ENCODE measurements around the gene AKAP1.

AKAP1 gene

DNA sequence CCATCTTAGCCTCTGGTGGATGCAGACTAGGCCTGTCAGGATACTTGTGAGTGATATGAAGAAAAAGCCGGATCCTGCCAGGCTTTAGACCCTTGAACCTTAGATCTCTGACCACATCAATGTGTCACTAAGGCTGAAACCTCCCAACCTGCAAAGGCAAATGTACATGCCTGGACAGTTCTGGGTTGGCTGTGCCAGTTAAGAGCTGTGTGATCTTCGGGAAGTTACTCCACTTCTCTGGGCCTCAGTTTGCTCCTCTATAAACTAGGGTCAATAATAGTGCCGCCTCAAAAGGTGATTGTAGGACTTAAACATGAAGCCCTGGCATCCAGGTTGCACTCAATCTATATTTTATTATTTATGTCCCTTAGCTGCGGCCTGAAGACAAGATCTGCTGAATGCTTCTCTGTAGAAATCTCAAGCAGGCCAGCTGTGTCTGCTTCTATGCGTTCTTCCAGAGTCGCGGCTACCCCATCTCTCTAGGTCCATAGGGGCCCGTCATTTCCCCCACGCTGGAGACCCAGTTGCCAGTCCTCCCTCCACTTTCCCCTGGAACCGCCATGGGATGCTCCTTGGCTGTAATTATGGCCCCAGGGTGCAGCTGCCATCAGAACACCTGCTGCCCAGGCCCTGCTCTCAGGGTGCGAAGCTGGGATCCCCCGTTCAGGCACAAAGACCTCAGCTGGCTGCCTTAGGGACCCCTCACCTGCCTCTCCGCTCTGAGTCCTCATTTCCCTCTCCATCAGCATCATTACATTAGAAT, 50.2 kb downstream of the AKAP1 start:
- DNase-seq: no peak

DNA sequence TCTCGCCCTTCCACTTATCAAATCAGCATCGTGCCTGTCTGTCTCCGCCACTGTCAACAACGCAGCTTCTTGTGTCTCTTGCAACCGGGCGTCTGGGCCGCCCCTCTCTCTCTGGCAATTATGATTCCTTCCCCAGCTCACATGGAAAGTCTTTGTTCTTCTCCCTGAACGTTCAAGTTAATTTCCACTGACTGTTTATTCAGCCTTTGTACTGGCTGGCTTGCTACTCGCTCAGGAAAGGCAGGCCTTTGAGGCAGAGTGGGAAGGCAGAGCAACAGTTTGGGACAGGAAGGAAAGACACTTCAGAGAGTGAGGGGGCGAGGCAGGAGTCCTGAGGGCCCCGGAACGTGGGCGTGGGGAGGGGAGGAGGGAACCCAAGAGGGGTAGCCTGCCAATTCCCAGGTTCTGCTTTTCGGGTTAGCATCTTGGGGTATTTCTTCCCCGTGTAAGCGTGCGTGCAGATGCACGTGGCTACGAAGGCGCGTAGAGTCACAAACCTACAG, 50.8 kb downstream of the AKAP1 start:
- no peak for DNase-seq

DNA sequence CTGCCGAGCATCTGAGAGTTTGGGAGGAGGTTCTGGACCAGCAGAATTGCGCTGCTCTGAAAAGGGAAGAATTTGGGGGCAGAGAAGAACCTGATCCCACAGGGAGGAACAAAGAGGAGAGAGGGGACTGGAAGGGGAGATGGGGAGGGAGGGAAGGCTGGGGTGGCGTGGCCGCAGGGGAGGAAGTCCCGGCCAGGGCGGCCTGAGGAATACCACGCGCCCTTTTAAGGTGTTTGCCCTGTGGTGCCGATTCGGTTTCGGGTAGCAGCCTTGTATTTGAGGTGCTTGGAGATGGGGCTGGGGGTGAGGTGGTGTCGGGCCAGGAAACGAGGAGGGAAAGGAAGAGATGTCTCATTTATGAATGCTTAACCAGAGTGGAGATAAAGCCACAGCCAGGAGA, 51.3 kb downstream of the AKAP1 start:
- DNase-seq: no peak

DNA sequence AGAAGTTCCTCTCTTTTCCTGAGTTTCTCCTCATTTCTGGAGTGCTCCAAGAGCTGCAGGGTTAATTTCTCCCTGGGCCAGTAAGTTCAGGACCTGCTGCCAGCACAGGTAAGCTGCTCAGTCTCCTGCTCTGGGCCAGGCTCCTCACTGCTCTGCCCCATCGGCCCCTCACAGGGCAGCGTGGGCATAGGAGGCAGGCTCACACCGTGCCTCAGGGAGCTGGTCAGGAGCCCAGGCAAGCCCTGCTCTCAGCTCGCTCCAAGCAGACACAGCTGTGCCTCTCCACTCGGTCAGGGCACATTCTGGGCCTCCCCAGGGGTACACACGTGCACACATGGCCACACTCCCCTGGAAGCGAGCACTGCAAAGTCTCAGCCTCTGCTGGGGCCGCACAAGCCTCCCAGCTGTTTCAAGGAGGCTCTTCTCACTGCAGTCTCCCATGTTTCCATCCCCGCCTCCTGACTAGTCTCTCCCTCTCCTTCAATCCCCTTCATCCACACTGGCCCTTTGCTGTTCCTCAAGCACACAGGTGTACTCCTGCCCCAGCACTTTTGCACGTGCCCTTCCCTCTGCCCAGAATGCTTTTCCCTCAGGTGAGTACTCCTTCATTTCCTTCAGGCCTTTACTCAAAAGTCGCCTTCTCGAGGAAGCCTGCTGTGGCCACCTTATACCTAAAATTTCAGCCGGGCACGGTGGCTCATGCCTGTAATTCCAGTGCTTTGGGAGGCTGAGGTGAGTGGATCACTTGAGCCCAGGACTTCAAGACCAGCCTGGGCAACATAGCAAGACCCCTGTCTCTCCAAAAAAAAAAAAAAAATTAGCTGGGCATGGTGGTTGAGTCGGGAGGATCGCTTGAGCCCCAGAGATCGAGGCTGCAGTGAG, 53.2 kb downstream of the AKAP1 start:
- no peak for DNase-seq

DNA sequence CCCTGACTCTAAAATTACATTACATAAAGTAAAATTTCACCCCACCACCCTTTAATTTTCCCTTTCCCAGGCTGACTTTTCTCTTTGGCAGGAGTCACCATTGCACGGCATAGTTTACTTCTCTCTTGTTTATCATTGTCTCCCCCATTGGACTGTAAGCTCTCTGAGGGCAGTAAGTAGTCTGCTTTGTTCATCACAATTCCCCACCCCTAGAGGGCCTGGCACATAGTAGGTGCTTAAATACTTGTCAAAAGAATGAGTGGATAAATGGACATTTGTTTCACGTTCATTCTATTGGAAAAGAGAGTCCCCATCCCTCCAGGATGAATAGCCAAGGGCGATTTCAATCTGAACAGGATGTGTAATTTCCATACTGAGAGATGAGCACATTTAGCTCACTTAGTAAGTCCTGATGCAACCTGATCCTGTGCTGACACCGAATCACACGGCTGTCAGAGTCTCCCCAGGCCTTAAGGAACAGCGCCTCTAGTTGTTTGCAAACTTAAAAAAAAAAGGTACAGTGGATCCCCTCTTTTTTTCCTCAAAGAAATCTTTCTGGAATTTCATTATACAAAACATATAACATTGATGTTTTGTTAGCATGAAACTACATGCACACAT, 54.0 kb downstream of the AKAP1 start:
- DNase-seq: no peak

DNA sequence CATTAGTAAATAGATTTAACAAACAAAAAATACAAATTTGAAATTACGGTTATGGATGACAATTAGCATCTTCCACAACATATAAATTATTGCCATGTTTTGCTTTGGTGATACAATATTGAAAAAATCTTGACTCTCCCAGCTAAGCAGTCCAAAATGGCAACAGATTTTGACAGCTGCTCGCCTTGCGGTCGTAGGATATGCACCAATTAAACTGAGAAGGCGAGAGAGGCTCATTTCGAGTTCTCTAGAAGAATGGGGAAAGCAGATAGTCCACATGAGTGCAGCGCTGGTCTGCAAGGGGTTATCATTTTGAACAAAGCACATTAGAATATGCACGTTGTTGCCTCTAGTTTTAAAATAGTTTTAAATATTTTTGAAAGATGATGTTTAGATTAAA, 55.3 kb downstream of the AKAP1 start:
- no peak for DNase-seq

DNA sequence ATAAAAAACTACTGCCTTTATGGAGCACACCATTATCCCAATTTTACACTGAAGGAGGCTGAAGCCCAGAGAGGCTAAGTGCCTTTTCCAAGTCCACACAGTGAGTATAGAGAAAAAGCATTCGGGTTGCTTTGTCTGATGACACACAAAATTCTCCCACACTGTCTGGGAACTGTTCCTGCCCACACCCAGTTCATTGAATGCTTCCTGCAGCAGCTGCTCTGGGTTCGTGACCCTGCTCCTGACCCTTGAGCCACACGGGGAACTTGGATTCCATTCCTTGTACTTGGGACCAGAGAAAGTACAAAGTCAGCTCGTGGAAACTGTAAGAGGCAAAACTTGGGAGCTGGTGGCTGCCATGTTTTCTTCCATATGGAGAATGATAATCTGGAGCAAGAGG, 57.9 kb downstream of the AKAP1 start:
- DNase-seq: no peak

DNA sequence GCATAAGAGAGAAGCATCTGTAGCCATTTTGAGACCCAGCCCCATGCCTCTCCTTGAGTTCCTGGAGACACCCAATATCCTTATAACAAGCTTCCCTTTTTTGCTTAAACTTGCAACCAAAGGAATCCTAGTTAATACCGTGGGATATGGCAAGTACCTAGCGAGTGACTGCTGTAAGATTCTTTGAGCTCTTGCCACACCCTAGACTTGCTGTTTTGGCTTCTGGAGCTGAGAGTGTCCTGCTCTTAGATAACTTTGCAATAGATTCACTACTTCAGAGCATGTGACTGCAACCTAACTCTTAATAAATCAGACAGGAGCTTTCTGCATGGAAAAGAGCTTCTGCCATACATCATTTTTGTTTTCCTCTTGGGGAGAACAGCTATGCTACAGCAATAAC, 58.3 kb downstream of the AKAP1 start:
- no peak for DNase-seq

DNA sequence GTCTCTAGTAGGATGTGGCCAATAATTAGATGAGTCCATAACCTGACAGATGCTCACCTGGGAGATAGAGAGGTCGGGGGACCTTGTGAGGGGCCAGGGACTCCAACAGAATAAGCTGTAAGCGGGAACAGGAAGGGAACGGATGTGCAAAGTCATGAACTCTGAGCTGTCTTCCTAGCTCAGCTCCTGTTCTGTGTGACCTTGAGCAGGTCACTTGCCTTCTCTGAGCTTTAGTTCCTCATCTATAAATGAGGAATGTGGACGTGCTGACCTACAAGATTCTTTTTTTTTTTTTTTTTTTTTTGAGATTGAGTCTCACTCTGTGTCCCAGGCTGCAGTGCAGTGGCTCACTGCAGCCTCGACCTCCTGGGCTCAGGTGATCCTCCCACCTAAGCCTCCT, 58.9 kb downstream of the AKAP1 start:
- no peak for DNase-seq

DNA sequence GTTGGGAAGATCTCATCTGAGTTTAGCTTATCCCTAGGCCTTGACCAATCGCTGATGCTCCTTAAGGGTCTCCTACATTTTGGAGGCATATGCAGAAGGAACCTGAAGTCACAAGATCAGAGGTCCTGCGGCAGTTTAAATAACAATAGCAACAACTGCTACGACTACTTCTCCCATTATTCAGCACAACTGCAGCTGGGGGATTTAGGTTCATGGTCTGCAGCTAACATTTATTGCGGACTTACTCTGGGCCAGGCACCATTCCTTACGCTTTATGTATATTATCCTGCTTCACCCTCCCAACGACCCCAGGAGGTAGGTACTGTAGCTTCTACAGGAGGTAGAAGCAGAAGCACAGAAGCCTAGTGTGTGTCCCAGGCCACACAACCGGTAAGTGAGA, 59.5 kb downstream of the AKAP1 start:
- no peak for DNase-seq

DNA sequence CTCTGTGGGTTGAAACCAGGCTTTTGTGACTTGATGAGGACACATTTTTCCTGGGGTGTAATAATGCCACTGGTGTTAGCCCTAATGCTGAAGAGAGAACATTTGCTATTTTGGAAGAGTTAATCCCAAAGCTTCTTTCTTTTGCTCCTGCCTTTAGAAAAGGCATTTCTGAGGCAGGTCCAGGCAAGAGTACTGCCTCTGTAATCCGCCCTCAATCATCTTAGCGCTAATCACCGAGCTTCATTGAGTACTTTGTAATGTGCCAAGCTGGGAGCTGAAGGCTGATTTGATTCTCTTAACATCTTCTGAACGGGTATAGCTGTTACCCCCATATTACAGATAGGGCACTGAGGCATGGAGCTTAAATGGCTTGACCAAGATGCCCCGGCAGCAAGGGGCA, 60.3 kb downstream of the AKAP1 start:
- DNase-seq: no peak

DNA sequence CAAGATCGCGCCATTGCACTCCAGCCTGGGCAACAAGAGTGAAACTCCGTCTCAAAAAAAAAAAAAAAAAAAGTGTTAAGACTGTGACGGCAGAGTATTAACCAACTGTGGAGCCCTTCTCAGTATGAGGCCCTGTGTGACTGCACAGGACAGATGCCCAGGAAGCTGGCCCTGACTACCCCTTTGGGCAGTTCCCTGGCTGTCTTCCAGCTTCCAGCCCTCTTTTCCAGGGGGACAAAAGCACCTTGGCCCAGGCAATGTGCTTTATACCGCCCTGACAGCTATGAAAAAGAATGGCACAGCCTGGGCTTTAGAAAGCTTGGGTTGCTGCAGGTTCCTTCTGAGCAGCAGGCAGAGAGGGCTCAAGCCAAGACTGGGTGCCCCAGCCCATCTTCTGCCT, 61.2 kb downstream of the AKAP1 start:
- no peak for DNase-seq

DNA sequence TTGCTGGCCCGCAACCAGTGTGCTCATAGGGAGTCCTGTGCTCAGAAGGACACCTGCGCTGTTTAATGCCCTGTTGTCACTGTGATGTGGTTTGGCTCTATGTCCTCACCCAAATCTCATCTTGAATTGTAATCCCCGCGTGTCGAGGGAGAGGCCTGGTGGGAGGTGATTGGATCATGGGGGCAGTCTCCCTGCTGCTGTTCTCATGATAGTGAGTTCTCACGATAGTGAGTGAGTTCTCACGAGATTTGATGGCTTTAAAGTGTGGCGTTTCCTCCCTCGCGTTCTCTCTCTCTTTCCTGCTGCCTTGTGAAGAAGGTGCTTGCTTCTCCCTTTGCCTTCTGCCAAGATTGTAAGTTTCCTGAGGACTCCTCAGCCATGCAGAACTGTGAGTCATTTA, 66.8 kb downstream of the AKAP1 start:
- no peak for DNase-seq

DNA sequence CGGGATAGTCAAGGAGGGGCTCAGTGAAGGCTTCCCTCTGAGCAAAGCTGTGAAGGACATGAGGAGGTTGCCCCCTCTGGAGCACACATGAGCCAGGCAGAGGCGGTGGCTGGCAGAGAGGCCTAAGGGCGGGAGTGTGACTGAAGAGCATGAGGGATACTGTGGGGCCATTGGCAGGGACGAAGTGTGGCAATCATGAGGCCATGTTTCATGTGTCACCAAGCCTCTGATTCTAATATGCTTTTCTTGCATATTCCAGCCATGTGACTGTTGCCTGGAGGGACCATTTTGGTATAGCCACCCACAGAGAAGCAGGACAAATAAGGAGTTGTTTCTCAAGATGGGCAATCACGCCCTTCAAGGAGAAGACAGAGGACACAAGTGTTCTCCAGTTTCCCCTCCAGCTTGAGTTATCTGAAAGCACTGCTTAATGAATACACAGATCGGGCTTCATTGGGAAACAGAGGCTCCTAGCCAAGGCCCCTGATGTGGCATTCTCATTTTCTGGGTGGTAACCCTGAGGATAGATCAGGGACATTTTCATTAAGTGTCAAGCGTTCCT, 68.0 kb downstream of the AKAP1 start:
- no peak for DNase-seq

DNA sequence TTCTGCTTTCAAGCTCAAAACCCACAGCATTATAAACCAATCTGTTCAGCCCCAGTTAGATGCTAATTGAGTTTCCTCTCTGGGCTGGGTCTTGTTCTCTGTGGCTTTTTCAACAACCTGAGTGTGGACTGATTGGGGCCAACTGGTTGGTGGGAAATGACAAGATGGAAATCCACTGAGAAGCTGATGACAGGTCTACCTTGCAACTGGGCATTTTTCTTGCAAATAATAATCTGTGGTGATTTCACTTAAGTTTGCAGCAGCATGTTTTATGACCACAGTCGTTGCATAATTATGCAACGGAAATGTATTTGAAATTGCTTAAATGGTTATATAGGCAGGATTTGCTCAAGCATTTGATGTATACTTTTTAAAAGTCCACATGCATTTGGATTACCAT, 69.9 kb downstream of the AKAP1 start:
- DNase-seq: no peak

DNA sequence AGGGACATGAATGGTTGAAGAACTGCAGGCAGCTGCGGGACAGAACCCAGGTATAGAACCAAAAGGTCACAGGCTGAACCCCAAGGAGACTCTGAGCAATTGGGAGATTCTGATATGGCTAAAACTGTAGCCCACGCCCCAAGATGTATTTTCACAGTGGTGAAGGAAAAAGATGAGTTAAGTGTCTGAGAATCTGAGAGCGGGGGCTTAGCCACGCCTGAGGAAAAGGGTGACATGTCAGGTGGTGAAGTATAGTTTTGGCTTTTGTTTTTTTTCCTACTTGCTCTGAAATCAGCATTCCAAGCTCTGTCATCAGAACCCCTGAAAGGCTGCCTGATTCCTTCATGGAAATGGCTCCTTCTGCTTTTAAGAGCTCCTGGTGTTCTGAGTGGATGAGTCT, 73.3 kb downstream of the AKAP1 start:
- DNase-seq: no peak

DNA sequence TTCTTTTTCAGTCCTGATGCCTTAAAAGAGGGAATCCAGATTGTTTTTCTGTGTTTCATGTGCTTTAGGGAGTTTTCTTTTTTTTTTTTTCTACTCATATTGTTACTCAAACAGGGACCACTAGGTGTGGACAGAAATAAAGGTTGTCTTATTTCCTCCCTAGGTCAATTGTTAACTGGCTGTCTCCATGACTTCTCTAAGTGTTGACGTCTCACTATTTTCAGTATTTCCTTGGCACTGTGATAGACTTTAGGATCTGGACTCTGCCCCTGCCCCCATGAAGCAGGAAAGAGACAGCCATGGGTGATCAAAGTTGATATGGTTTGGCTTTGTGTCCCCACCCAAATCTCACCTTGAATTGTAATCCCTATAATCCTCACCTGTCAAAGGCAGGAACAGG, 73.7 kb downstream of the AKAP1 start:
- DNase-seq: no peak

DNA sequence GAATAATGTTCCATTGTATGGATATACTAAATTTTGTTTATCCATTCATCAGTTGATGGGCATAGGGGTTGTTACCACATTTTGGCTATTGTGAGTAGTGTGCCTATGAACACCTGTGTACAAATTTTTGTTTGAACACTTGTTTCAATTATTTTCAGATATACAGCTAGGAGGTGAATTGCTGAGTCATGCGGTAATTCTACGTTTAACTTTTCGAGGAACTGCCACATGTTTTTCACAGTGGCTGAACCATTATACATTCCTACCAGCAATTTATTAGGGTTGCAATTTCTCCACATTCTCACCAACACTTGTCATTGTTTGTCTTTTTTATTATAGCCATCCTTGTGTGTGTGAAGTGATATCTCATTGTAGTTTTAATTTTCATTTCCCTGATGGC, 75.6 kb downstream of the AKAP1 start:
- no peak for DNase-seq

DNA sequence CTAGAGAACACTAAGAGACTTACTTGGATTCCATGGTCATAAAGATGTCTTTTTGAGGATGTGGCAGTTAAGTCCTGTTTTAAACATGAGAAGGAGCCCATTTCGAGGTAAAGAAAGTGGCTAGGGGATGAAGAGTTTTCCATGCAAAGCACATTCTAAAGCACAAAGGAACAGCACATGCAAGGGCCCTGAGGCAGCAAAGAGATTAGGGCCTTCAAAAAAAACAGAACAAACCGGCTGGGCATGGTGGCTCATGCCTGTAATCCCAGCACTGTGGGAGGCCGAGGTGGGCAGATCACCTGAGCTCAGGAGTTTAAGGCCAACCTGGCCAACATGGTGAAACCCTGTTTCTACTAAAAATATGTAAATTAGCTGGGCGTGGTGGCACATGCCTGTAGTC, 79.8 kb downstream of the AKAP1 start:
- DNase-seq: no peak

DNA sequence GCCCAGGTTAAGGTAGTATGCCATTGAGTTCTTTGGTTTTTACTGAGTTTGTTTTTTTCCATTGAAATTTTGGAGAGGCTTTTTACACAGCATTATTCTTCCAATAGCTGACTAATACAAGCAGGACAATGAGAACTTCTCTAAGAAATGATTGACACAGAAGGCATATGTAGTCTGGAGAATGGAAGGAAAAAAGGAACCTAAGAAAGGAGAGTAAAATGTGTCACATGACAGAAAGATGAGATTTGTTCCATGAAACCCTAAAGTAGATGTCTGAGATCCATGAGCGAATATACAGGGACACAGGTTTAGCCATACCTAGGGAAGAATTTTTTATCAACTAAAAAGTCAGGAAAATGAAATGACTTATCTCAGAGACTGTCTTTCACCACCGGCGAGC, 80.7 kb downstream of the AKAP1 start:
- no peak for DNase-seq

DNA sequence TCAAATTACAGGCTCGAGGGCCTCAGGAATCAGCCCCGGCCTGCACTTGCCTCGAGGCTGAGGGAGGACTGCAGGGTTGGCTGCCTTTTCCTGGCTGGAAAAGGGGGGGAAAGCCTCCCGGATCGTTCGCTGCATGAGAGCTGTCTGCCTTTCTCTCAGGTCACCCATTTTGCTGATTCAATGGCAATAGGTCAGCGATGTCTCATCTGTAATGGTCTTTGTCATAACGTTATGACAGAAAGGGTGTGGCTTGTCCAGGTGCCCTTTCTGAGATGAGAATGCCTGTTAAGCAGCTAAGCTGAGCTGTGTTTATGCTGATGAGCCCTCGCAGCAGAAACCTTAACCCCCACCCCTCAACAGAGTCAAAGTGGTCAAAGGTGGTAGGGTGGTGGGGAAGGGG, 81.8 kb downstream of the AKAP1 start:
- no peak for DNase-seq

DNA sequence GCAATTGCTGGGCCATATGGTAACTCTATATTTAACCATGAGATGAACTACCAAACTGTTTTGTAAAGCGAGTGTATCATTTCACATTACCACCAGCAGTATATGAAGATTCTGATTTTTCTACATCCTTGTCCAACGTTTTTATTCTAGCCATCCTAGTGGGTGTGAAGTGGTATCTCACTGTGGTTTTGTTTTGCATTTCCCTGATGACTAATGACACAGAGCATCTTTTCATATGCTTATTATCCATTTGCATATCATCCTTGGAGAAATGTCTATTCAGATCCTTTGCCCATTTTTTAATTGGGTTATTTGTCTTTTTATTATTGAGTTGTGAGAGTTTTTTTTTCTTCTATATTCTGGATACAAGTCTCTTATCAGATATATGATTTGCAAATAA, 83.6 kb downstream of the AKAP1 start:
- no peak for DNase-seq

DNA sequence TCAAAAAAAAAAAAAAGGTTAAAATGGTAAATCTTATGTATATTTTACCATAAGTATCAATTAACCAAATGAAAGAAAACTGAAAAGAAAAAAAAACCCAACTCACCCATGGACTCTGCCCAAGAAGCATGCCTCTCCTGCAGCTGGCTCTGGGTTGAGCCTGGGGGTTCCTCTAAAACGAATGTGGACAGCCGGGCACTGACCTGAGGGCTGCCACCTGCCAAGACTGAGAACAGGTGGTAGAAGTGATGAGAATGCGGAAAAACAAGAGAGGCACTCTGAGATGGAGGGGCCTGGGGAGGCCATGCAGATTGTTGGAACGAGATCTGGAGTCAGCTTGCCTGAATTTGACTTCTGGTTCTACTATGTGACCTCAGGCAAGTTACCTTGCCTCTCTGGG, 85.8 kb downstream of the AKAP1 start:
- no peak for DNase-seq
